Stomach (tissue), 4 donors: ENCODE data around the gene CFI.

Experiments used
- EP300 ChIP-seq: sonication (generic); formaldehyde crosslinking; IDR thresholded peaks from one replicate; pipeline ENCODE4 v1.6.1; 2017; ENCODE audit warnings: antibody characterized with exemption
- POLR2A ChIP-seq, 4 donors: fragments of 450-650 bp; IDR thresholded peaks; one replicate each; pipeline ENCODE4 v1.6.1; 2016; ENCODE audit warnings: antibody characterized with exemption in 4 of 4, control low read depth in 2 of 4, mild to moderate bottlenecking in 1 of 4, moderate library complexity in 1 of 4

- TF ChIP-seq POLR2A (IDR thresholded peaks at IDR 0.05): no peak
- TF ChIP-seq EP300: no peak
These were observed 110.3 kb downstream of the CFI start for GRCh38 chr4:109691411-109691920.
